Left ventricle myocardium inferior (tissue), 1 donor: ENCODE data around the gene SNTN. TPM values are rescaled to one million over a fixed set of nuclear protein-coding genes. Genes with fewer than 3 reads are reported as not detected.

Source experiments
- DNase-seq: peaks from one replicate; pipeline ENCODE4 v3.0.0-alpha.2; 2020
- H3K27ac ChIP-seq: fragments of 200-600 bp; replicated peaks from 2 replicates; pipeline ENCODE4 v1.8.0; 2021
- H3K27me3 ChIP-seq: fragments of 200-600 bp; 2 replicates; pipeline ENCODE4 v1.8.0; 2021; ENCODE audit warnings: low read depth
- H3K36me3 ChIP-seq: fragments of 200-600 bp; 2 replicates; pipeline ENCODE4 v1.8.0; 2021
- H3K4me1 ChIP-seq: fragments of 200-600 bp; 2 replicates; pipeline ENCODE4 v1.8.0; 2021
- H3K4me3 ChIP-seq: fragments of 200-600 bp; 2 replicates; pipeline ENCODE4 v1.8.0; 2021; ENCODE audit warnings: mild to moderate bottlenecking, moderate library complexity
- H3K9me3 ChIP-seq: fragments of 200-600 bp; replicated peaks from 2 replicates; pipeline ENCODE4 v1.8.0; 2021
- CTCF ChIP-seq: fragments of 200-600 bp; IDR thresholded peaks from 2 replicates; pipeline ENCODE4 v1.8.0; 2021; ENCODE audit warnings: antibody characterized with exemption, mild to moderate bottlenecking, borderline replicate concordance
- intact Hi-C: fragments of 100-400 bp; cut with micrococcal nuclease; formaldehyde crosslinking; loops from one replicate; pipeline ENCODE4 v1.11.0; 2022
- total RNA-seq: library from RNA; stranded (reverse); fragmentation: NEBNext Ultra II Directional; extraction: Animal tissue kit (Norgen Biotek cat#: 25700); gene quantifications from one replicate; pipeline ENCODE4 v1.2.1, GENCODE V29; 2021
- donor health status: DM: no; HTN: yes; CAD: no; lungs with severe emphysema.

SNTN gene
- total RNA-seq, 1 donor from 2014 or later: not detected

GRCh38 chr3:63655519-63655918 is 3.0 kb downstream of the SNTN start:
- intact Hi-C loops: no loop called here
- no peak overlapping the region for H3K27ac ChIP-seq
- H3K4me1 ChIP-seq: no peaks in the 10 kb centered on the region
- H3K9me3 ChIP-seq: no peaks in the 10 kb centered on the region
- no peak for TF ChIP-seq CTCF
- H3K27me3 ChIP-seq: no peaks in the 10 kb centered on the region
- DNase-seq: no peak
- H3K4me3 ChIP-seq: no peak overlapping the region
- no peaks in the 10 kb centered on the region for H3K36me3 ChIP-seq

GRCh38 chr3:63656786-63657185 is 4.3 kb downstream of the SNTN start:
- DNase-seq: no peak
- intact Hi-C loops: no loop called here
- Histone ChIP-seq H3K4me1 (no peaks in the 10 kb centered on the region), H3K27ac (no peak overlapping the region), H3K36me3 (no peaks in the 10 kb centered on the region), H3K27me3 (no peaks in the 10 kb centered on the region), H3K4me3 (no peak overlapping the region), H3K9me3 (no peaks in the 10 kb centered on the region)
- no peak for TF ChIP-seq CTCF

GRCh38 chr3:63661242-63661641 is 8.8 kb downstream of the SNTN start:
- H3K27ac ChIP-seq: no peak overlapping the region
- no peak overlapping the region for H3K4me3 ChIP-seq
- no peaks in the 10 kb centered on the region for H3K9me3 ChIP-seq
- intact Hi-C loops: no loop called here
- H3K36me3 ChIP-seq: no peaks in the 10 kb centered on the region
- H3K27me3 ChIP-seq: peaks cover 8% of the 10 kb centered on the region
- TF ChIP-seq CTCF: no peak
- no peak for DNase-seq
- no peaks in the 10 kb centered on the region for H3K4me1 ChIP-seq

- TF ChIP-seq CTCF: no peak
- no peak overlapping the region for H3K27ac ChIP-seq
- no peak for DNase-seq
- no peaks in the 10 kb centered on the region for H3K36me3 ChIP-seq
- H3K9me3 ChIP-seq: no peaks in the 10 kb centered on the region
- no peaks in the 10 kb centered on the region for H3K4me1 ChIP-seq
- H3K4me3 ChIP-seq: no peak overlapping the region
- peaks cover 8% of the 10 kb centered on the region for H3K27me3 ChIP-seq
- intact Hi-C loops: no loop called here
Measured at GRCh38 chr3:63662011-63662410, 9.5 kb downstream of the SNTN start.

GRCh38 chr3:63662500-63662899 is 10.0 kb downstream of the SNTN start:
- no peak for DNase-seq
- Histone ChIP-seq H3K4me1 (no peaks in the 10 kb centered on the region), H3K27me3 (peaks cover 8% of the 10 kb centered on the region), H3K4me3 (no peak overlapping the region), H3K36me3 (no peaks in the 10 kb centered on the region), H3K9me3 (no peaks in the 10 kb centered on the region), H3K27ac (no peak overlapping the region)
- intact Hi-C loops: no loop called here
- TF ChIP-seq CTCF: no peak

GRCh38 chr3:63670544-63670943 is 18.1 kb downstream of the SNTN start:
- Histone ChIP-seq H3K27me3 (peaks cover 5% of the 10 kb centered on the region), H3K4me1 (no peaks in the 10 kb centered on the region), H3K36me3 (no peaks in the 10 kb centered on the region), H3K4me3 (no peak overlapping the region), H3K9me3 (no peaks in the 10 kb centered on the region), H3K27ac (no peak overlapping the region)
- TF ChIP-seq CTCF: no peak
- no peak for DNase-seq
- intact Hi-C loops: no loop called here
